HFFc6 (cell line): Measurements from ENCODE around the gene ARHGAP28. TPM values are rescaled to one million over a fixed set of nuclear protein-coding genes. Genes with fewer than 3 reads are reported as not detected.
A peak's percentile ranks its signal among the peaks of the same experiment; 100 is the strongest.

Experiments
- DNase-seq: peaks from one replicate; pipeline ENCODE4 v3.0.0-alpha.2; 2018
- H3K27ac Mint-ChIP-seq: 2 replicates; pipeline ENCODE4 v1.8.0; 2020; ENCODE audit warnings: mild to moderate bottlenecking, mixed read lengths
- H3K27me3 Mint-ChIP-seq: 2 replicates; pipeline ENCODE4 v1.8.0; 2021; ENCODE audit warnings: mild to moderate bottlenecking, moderate library complexity, mixed read lengths; ENCODE audit not compliant: insufficient read depth
- H3K36me3 Mint-ChIP-seq: 2 replicates; pipeline ENCODE4 v1.8.0; 2021; ENCODE audit warnings: low read depth, mixed read lengths
- H3K4me1 Mint-ChIP-seq: 2 replicates; pipeline ENCODE4 v1.8.0; 2020; ENCODE audit warnings: low read depth, mixed read lengths
- H3K4me3 Mint-ChIP-seq: 2 replicates; pipeline ENCODE4 v1.8.0; 2020; ENCODE audit warnings: mild to moderate bottlenecking, moderate library complexity, mixed read lengths
- H3K9me3 Mint-ChIP-seq: 2 replicates; pipeline ENCODE4 v1.8.0; 2020; ENCODE audit warnings: mild to moderate bottlenecking, mixed read lengths
- total RNA-seq, 6 experiments: library from RNA; stranded (reverse); fragmentation: NEBNext Ultra II Directional; extraction: Animal tissue kit (Norgen Biotek cat#: 25700); gene quantifications; 2 replicates in 1 of 6; 3 replicates in 5 of 6; pipeline ENCODE4 v1.2.3, GENCODE V29; 2021
- TF ChIP-seq, protein P1 (sequence below): fragments of 200-600 bp; sonication (generic); IDR thresholded peaks from 2 replicates; pipeline ENCODE4 v1.5.0; 2021; ENCODE audit warnings: antibody characterized with exemption, mild to moderate bottlenecking

ARHGAP28 gene
- total RNA-seq, 6 experiments from 2014 or later: 0.05 to 0.97 (median 0.39) TPM; not detected in 1

GRCh38 chr18:6741232-6741663, 11.7 kb downstream of the ARHGAP28 start:
- Mint-ChIP-seq H3K36me3 (no peaks in the 10 kb centered on the region), H3K4me3 (no peak overlapping the region), H3K27ac (peak overlapping the region; percentile 45; the same call in 1 of the 2 replicates)

DNA sequence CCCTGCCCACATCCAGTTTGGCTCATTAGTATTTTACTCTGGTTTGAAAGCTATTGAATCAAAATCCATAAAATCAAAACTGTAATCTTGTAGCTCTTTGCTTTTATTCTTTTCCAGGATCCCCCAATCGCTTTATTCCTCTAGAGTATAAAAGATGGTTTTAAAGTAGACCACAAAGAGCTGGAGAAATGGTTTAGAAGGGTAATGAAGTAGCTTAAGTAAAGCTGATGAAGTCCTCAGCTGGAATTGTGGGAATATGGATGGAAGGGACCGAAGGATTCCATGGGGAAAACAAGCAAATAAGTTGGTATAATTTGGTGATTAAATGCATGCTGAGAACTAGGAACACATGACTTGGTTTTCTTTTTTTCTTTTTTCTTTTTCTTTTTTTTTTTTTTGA, 12.3 kb downstream of the ARHGAP28 start:
- no peaks in the 10 kb centered on the region for H3K36me3 Mint-ChIP-seq
- no peak for DNase-seq
- no peak overlapping the region for H3K4me3 Mint-ChIP-seq
- H3K27ac Mint-ChIP-seq: no peak overlapping the region
- H3K9me3 Mint-ChIP-seq: peaks cover 17% of the 10 kb centered on the region; the same call in 1 of the 2 replicates
- TF ChIP-seq, protein P1, sequence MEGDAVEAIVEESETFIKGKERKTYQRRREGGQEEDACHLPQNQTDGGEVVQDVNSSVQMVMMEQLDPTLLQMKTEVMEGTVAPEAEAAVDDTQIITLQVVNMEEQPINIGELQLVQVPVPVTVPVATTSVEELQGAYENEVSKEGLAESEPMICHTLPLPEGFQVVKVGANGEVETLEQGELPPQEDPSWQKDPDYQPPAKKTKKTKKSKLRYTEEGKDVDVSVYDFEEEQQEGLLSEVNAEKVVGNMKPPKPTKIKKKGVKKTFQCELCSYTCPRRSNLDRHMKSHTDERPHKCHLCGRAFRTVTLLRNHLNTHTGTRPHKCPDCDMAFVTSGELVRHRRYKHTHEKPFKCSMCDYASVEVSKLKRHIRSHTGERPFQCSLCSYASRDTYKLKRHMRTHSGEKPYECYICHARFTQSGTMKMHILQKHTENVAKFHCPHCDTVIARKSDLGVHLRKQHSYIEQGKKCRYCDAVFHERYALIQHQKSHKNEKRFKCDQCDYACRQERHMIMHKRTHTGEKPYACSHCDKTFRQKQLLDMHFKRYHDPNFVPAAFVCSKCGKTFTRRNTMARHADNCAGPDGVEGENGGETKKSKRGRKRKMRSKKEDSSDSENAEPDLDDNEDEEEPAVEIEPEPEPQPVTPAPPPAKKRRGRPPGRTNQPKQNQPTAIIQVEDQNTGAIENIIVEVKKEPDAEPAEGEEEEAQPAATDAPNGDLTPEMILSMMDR: no peak
- no peaks in the 10 kb centered on the region; the same call in 1 of the 2 replicates for H3K4me1 Mint-ChIP-seq
- H3K27me3 Mint-ChIP-seq: peaks cover 2% of the 10 kb centered on the region

More at GRCh38 chr18:6741232-6741663, 11.7 kb downstream of the ARHGAP28 start:
- Mint-ChIP-seq H3K9me3 (peaks cover 13% of the 10 kb centered on the region; the same call in 1 of the 2 replicates), H3K4me1 (no peaks in the 10 kb centered on the region; the same call in 1 of the 2 replicates), H3K27me3 (peaks cover 2% of the 10 kb centered on the region)
- peak; percentile 75 for DNase-seq
- TF ChIP-seq, protein P1: no peak

- no peak for DNase-seq
- TF ChIP-seq, protein P1: no peak
- Mint-ChIP-seq H3K4me3 (no peak overlapping the region), H3K36me3 (no peaks in the 10 kb centered on the region), H3K4me1 (no peaks in the 10 kb centered on the region; the same call in 1 of the 2 replicates), H3K27ac (no peak overlapping the region), H3K27me3 (peaks cover 2% of the 10 kb centered on the region), H3K9me3 (peaks cover 23% of the 10 kb centered on the region; the same call in 1 of the 2 replicates)
Observed at GRCh38 chr18:6743999-6744398, 14.5 kb downstream of the ARHGAP28 start.

- Mint-ChIP-seq H3K27me3 (peaks cover 2% of the 10 kb centered on the region), H3K36me3 (no peaks in the 10 kb centered on the region), H3K4me3 (no peak overlapping the region), H3K4me1 (no peaks in the 10 kb centered on the region; the same call in 1 of the 2 replicates), H3K9me3 (peaks cover 23% of the 10 kb centered on the region; the same call in 1 of the 2 replicates), H3K27ac (no peak overlapping the region)
- TF ChIP-seq, protein P1: no peak
- DNase-seq: no peak
Observed at GRCh38 chr18:6744816-6745455, 15.4 kb downstream of the ARHGAP28 start.

GRCh38 chr18:6745504-6746031, 16.1 kb downstream of the ARHGAP28 start:
- Mint-ChIP-seq H3K36me3 (no peaks in the 10 kb centered on the region), H3K27me3 (peaks cover 2% of the 10 kb centered on the region), H3K9me3 (peaks cover 23% of the 10 kb centered on the region; the same call in 1 of the 2 replicates), H3K27ac (no peak overlapping the region), H3K4me1 (no peaks in the 10 kb centered on the region; the same call in 1 of the 2 replicates), H3K4me3 (no peak overlapping the region)
- TF ChIP-seq, protein P1: no peak
- no peak for DNase-seq
